Activated T-cell treated with anti-CD3 and anti-CD28 coated beads, Interleukin-2, amount 50 U/mL, for 48 hours (primary cell): ENCODE data around the gene EGF.

Experiments used
- DNase-seq, 2 experiments: peaks; one replicate each; pipeline ENCODE4 v3.0.0-alpha.2; 2020

EGF gene

GRCh38 chr4:109966891-109967481, 54.3 kb downstream of the EGF start:
- DNase-seq, result no peak

GRCh38 chr4:109967798-109968520, 55.3 kb downstream of the EGF start:
- DNase-seq, result no peak

- DNase-seq, result no peak
These were observed 56.4 kb downstream of the EGF start for GRCh38 chr4:109969087-109969486.

GRCh38 chr4:109969919-109970318, 57.2 kb downstream of the EGF start:
- DNase-seq, result no peak

- DNase-seq, result no peak
These were observed 60.3 kb downstream of the EGF start for GRCh38 chr4:109972786-109973528.

GRCh38 chr4:109973529-109973905, 60.8 kb downstream of the EGF start:
- no peak for DNase-seq

- DNase-seq, result no peak
These were observed 63.5 kb downstream of the EGF start for GRCh38 chr4:109976189-109976588.

- DNase-seq, result no peak
These were observed 65.3 kb downstream of the EGF start for GRCh38 chr4:109977854-109978501.

- no peak for DNase-seq
These were observed 66.2 kb downstream of the EGF start for GRCh38 chr4:109978704-109979454.

GRCh38 chr4:109979920-109980717, 67.4 kb downstream of the EGF start:
- DNase-seq, result no peak

GRCh38 chr4:109981936-109982335, 69.3 kb downstream of the EGF start:
- no peak for DNase-seq

- DNase-seq, result no peak
These were observed 69.8 kb downstream of the EGF start for GRCh38 chr4:109982521-109982920.

GRCh38 chr4:109985993-109986974, 73.6 kb downstream of the EGF start:
- DNase-seq, result no peak

GRCh38 chr4:109989044-109989443, 76.4 kb downstream of the EGF start:
- DNase-seq, result no peak

- no peak for DNase-seq
These were observed 76.9 kb downstream of the EGF start for GRCh38 chr4:109989618-109990017.

GRCh38 chr4:109990261-109991257, 77.9 kb downstream of the EGF start:
- no peak for DNase-seq

GRCh38 chr4:109993116-109993515, 80.4 kb downstream of the EGF start:
- DNase-seq, result no peak

- no peak for DNase-seq
These were observed 81.7 kb downstream of the EGF start for GRCh38 chr4:109994415-109994827.

GRCh38 chr4:109996526-109996925, 83.8 kb downstream of the EGF start:
- DNase-seq, result no peak
